Astrocyte (in vitro differentiated cells and primary cell): ENCODE data around the gene ZNF786.
"Not testable (repeated sequence)": the region's sequence is repeated elsewhere in the genome, so short reads cannot be mapped to it uniquely, and the experiment has no call there.

Experiments
- EZH2 ChIP-seq: IDR thresholded peaks from 2 replicates; pipeline ENCODE4 v1.6.1; 2012; ENCODE audit warnings: mild to moderate bottlenecking, low read length, inconsistent platforms; ENCODE audit not compliant: insufficient read depth
- TF ChIP-seq, protein P1 (sequence below): IDR thresholded peaks from 2 replicates; pipeline ENCODE4 v1.5.1; 2011; ENCODE audit warnings: low read depth, mild to moderate bottlenecking, inconsistent platforms, low read length, moderate library complexity; ENCODE audit not compliant: insufficient read depth

DNA sequence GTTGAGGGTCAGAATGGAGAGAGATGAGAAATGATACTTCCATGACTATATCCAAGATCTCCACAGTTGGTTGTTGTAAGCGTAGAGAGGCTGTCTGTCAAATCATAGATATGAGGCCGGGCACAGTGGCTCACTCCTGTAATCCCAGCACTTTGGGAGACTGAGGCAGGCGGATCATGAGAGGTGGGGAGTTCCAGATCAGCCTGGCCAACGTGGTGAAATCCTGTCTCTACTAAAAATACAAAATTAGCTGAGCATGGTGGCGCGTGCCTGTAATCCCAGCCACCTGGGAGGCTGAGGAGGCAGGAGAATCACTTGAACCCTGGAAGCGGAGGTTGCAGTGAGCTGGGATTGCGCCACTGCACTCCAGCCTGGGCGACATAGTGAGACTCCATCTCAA lies 60.1 kb downstream of the ZNF786 start:
- TF ChIP-seq, protein P1, sequence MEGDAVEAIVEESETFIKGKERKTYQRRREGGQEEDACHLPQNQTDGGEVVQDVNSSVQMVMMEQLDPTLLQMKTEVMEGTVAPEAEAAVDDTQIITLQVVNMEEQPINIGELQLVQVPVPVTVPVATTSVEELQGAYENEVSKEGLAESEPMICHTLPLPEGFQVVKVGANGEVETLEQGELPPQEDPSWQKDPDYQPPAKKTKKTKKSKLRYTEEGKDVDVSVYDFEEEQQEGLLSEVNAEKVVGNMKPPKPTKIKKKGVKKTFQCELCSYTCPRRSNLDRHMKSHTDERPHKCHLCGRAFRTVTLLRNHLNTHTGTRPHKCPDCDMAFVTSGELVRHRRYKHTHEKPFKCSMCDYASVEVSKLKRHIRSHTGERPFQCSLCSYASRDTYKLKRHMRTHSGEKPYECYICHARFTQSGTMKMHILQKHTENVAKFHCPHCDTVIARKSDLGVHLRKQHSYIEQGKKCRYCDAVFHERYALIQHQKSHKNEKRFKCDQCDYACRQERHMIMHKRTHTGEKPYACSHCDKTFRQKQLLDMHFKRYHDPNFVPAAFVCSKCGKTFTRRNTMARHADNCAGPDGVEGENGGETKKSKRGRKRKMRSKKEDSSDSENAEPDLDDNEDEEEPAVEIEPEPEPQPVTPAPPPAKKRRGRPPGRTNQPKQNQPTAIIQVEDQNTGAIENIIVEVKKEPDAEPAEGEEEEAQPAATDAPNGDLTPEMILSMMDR = not testable (repeated sequence)
- TF ChIP-seq EZH2 = not testable (repeated sequence)
